Activated CD4-positive, alpha-beta T cell treated with anti-CD3 and anti-CD28 coated beads for 24 hours (primary cell): Measurements from ENCODE around the gene DENND4C.
"Not testable (repeated sequence)": the region's sequence is repeated elsewhere in the genome, so short reads cannot be mapped to it uniquely, and the experiment has no call there.

Experiments used
- DNase-seq, 2 donors: peaks; one replicate each; pipeline ENCODE4 v3.0.0-alpha.2; 2020; ENCODE audit warnings: low read depth in 2 of 2

The DENND4C gene

GRCh38 chr9:19224563-19224962, 5.9 kb upstream of the DENND4C start:
- DNase-seq, result no peak

GRCh38 chr9:19229595-19230354, 718 bp upstream of the DENND4C start:
- no peak for DNase-seq

- peak in 1 of 2 donors; percentile 1 for DNase-seq
These were observed 822 bp downstream of the DENND4C start for GRCh38 chr9:19231126-19231903.

GRCh38 chr9:19231904-19232822, 1.7 kb downstream of the DENND4C start:
- DNase-seq, result no peak

- DNase-seq, result no peak
These were observed 2.3 kb downstream of the DENND4C start for GRCh38 chr9:19232823-19233194.

- DNase-seq, result no peak
These were observed 2.9 kb downstream of the DENND4C start for GRCh38 chr9:19233344-19233743.

- no peak for DNase-seq
These were observed 9.5 kb downstream of the DENND4C start for GRCh38 chr9:19239955-19240354.

- DNase-seq, result no peak
These were observed 11.2 kb downstream of the DENND4C start for GRCh38 chr9:19241728-19242127.

- no peak for DNase-seq
These were observed 13.0 kb downstream of the DENND4C start for GRCh38 chr9:19243366-19244033.

GRCh38 chr9:19246891-19247290, 16.4 kb downstream of the DENND4C start:
- DNase-seq, result no peak

GRCh38 chr9:19247420-19247819, 16.9 kb downstream of the DENND4C start:
- DNase-seq, result no peak

- not testable (repeated sequence) for DNase-seq
These were observed 19.9 kb downstream of the DENND4C start for GRCh38 chr9:19250346-19250745.

GRCh38 chr9:19251203-19251602, 20.7 kb downstream of the DENND4C start:
- not testable (repeated sequence) for DNase-seq

GRCh38 chr9:19251622-19252021, 21.1 kb downstream of the DENND4C start:
- DNase-seq, result not testable (repeated sequence)

GRCh38 chr9:19252174-19252884, 21.8 kb downstream of the DENND4C start:
- DNase-seq, result no peak

- DNase-seq, result no peak
These were observed 22.4 kb downstream of the DENND4C start for GRCh38 chr9:19252885-19253219.

- DNase-seq, result no peak
These were observed 24.6 kb downstream of the DENND4C start for GRCh38 chr9:19255112-19255511.

GRCh38 chr9:19255821-19256220, 25.3 kb downstream of the DENND4C start:
- no peak for DNase-seq

- not testable (repeated sequence) for DNase-seq
These were observed 29.3 kb downstream of the DENND4C start for GRCh38 chr9:19259665-19260255.

GRCh38 chr9:19265602-19266001, 35.1 kb downstream of the DENND4C start:
- not testable (repeated sequence) for DNase-seq
